Vagina (tissue), 2 donors: ENCODE results near the gene RICTOR.

Source experiments
- POLR2A ChIP-seq, 2 donors: fragments of 450-650 bp; IDR thresholded peaks; one replicate each; pipeline ENCODE4 v1.6.1; 2017; ENCODE audit warnings: antibody characterized with exemption in 2 of 2, mild to moderate bottlenecking in 2 of 2, moderate library complexity in 2 of 2
- POLR2AphosphoS5 ChIP-seq, 2 donors: sonication (generic); formaldehyde crosslinking; IDR thresholded peaks; one replicate each; pipeline ENCODE4 v1.9.0; 2017; ENCODE audit warnings: antibody characterized with exemption in 2 of 2, mild to moderate bottlenecking in 2 of 2, low read depth in 1 of 2; ENCODE audit not compliant: insufficient read depth in 1 of 2
- TF ChIP-seq, protein P1 (sequence below), 3 experiments: fragments of 450-650 bp in 2 of 3; fragments of 200-600 bp in 1 of 3; sonication (generic) in 1 of 3; IDR thresholded peaks; one replicate each; pipeline ENCODE4 v1.5.1; 2017 to 2019; ENCODE audit warnings: antibody characterized with exemption in 3 of 3, mild to moderate bottlenecking in 2 of 3, moderate library complexity in 2 of 3

DNA sequence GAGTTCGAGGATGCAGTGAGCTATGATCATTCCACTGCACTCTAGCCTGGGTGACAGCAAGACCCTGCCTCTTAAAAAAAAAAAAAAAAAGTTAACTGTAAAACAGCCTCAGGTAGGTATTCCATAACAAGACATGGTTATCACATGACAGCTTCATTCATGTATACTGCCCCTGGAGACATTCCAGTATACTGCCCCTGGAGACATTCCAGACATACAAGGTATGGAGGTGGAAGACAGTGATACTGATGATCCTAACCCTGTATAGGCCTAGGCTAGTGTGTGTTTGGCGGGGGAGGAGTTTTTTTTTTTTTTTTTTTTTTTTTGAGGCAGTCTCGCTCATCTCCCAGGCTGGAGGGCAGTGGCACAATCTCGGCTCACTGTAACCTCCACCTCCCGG, 105.5 kb downstream of the RICTOR start:
- TF ChIP-seq POLR2A (IDR thresholded peaks at IDR 0.05) (no peak), POLR2AphosphoS5 (IDR thresholded peaks at IDR 0.05; ENCODE audit: insufficient read depth in 1 of 2, low read depth in 1 of 2) (no peak)
- TF ChIP-seq, protein P1, sequence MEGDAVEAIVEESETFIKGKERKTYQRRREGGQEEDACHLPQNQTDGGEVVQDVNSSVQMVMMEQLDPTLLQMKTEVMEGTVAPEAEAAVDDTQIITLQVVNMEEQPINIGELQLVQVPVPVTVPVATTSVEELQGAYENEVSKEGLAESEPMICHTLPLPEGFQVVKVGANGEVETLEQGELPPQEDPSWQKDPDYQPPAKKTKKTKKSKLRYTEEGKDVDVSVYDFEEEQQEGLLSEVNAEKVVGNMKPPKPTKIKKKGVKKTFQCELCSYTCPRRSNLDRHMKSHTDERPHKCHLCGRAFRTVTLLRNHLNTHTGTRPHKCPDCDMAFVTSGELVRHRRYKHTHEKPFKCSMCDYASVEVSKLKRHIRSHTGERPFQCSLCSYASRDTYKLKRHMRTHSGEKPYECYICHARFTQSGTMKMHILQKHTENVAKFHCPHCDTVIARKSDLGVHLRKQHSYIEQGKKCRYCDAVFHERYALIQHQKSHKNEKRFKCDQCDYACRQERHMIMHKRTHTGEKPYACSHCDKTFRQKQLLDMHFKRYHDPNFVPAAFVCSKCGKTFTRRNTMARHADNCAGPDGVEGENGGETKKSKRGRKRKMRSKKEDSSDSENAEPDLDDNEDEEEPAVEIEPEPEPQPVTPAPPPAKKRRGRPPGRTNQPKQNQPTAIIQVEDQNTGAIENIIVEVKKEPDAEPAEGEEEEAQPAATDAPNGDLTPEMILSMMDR (IDR thresholded peaks at IDR 0.05) = no peak
